CD4-positive, alpha-beta memory T cell (primary cell): ENCODE data around the gene LRRC75B. TPM values are rescaled to one million over a fixed set of nuclear protein-coding genes. Genes with fewer than 3 reads are reported as not detected.
A peak's percentile ranks its signal among the peaks of the same experiment; 100 is the strongest.
"Not testable (repeated sequence)": the region's sequence is repeated elsewhere in the genome, so short reads cannot be mapped to it uniquely, and the experiment has no call there.

Experiments
- CTCF ChIA-PET: fragments of 350-600 bp; sonication (Branson Sonifier 250); formaldehyde crosslinking; loops from one replicate; lab custom pipeline; 2021; ENCODE audit warnings: inconsistent platforms; ENCODE audit not compliant: partially characterized antibody; lab: Charles Lee
- POLR2A ChIA-PET: fragments of 350-600 bp; sonication (Branson Sonifier 250); formaldehyde crosslinking; loops from one replicate; lab custom pipeline; 2021; ENCODE audit not compliant: partially characterized antibody; lab: Charles Lee
- DNase-seq, 5 donors: peaks; one replicate each; pipeline versions ENCODE4 v3.0.0 to v3.0.0-alpha.2; 2020 to 2022; ENCODE audit warnings: mixed read lengths in 1 of 5
- H3K27ac ChIP-seq: one replicate; pipeline ENCODE4 v1.7.0; 2013; ENCODE audit warnings: low read depth, low read length
- H3K27me3 ChIP-seq: 2 replicates; pipeline ENCODE4 v1.7.0; 2013; ENCODE audit warnings: mild to moderate bottlenecking, low read length, moderate library complexity; ENCODE audit not compliant: insufficient read depth
- H3K36me3 ChIP-seq: 2 replicates; pipeline ENCODE4 v1.7.0; 2013; ENCODE audit warnings: mild to moderate bottlenecking, low read length, moderate library complexity; ENCODE audit not compliant: insufficient read depth
- H3K4me1 ChIP-seq: 2 replicates; pipeline ENCODE4 v1.7.0; 2013; ENCODE audit warnings: mild to moderate bottlenecking, low read length, moderate library complexity; ENCODE audit not compliant: insufficient read depth
- H3K4me3 ChIP-seq, 2 donors: one replicate each; pipeline ENCODE4 v1.7.0; 2013; ENCODE audit warnings: low read length in 2 of 2, mild to moderate bottlenecking in 1 of 2
- H3K9me3 ChIP-seq, 2 donors: one replicate each; pipeline ENCODE4 v1.7.0; 2013; ENCODE audit warnings: low read length in 2 of 2, control low read depth in 1 of 2; ENCODE audit not compliant: control insufficient read depth in 1 of 2
- H3K27ac Mint-ChIP-seq, 7 donors: one replicate each; pipeline ENCODE4 v1.8.0; 2020 to 2021; ENCODE audit warnings: mixed read lengths in 7 of 7, mild to moderate bottlenecking in 6 of 7, inconsistent platforms in 3 of 7, moderate library complexity in 3 of 7
- H3K27me3 Mint-ChIP-seq, 2 donors: one replicate each; pipeline ENCODE4 v1.8.0; 2020 to 2021; ENCODE audit warnings: mixed read lengths in 2 of 2
- H3K36me3 Mint-ChIP-seq, 2 donors: one replicate each; pipeline ENCODE4 v1.8.0; 2020 to 2021; ENCODE audit warnings: mixed read lengths in 2 of 2, inconsistent platforms in 1 of 2, mild to moderate bottlenecking in 1 of 2
- H3K4me1 Mint-ChIP-seq, 4 donors: one replicate each; pipeline ENCODE4 v1.8.0; 2020 to 2021; ENCODE audit warnings: mixed read lengths in 4 of 4, mild to moderate bottlenecking in 1 of 4
- H3K4me3 Mint-ChIP-seq, 8 donors: one replicate each; pipeline ENCODE4 v1.8.0; 2020 to 2021; ENCODE audit warnings: mixed read lengths in 8 of 8, mild to moderate bottlenecking in 7 of 8, moderate library complexity in 6 of 8, inconsistent platforms in 3 of 8
- H3K9me3 Mint-ChIP-seq, 8 donors: one replicate each; pipeline ENCODE4 v1.8.0; 2020 to 2021; ENCODE audit warnings: mixed read lengths in 8 of 8, mild to moderate bottlenecking in 5 of 8, inconsistent platforms in 3 of 8, moderate library complexity in 1 of 8
- intact Hi-C: fragments of 100-400 bp; cut with micrococcal nuclease; formaldehyde crosslinking; loops from one replicate; pipeline ENCODE4 v1.15.1; 2023
- polyA plus RNA-seq, 2 donors: library from polyadenylated mRNA; unstranded; fragments of 300-500 nt; fragmentation: Illumina TruSeq; gene quantifications; one replicate each; pipeline ENCODE4 v1.2.3, GENCODE V29; 2021
- total RNA-seq, 2 experiments: library from RNA; stranded (reverse); gene quantifications; one replicate each; pipeline ENCODE4 v1.2.3, GENCODE V29; 2021

The LRRC75B gene
- total and polyA plus RNA-seq, 4 experiments from 2014 or later, result 0.19 to 0.40 TPM; not detected in 2

- no peaks in the 10 kb centered on the region for H3K9me3 ChIP-seq
- H3K9me3 Mint-ChIP-seq, result no peaks in the 10 kb centered on the region
- H3K27me3 ChIP-seq, result no peaks in the 10 kb centered on the region
- intact Hi-C loops, result loop anchor here (5.0 to 10.0 kb wide), 3 partner anchors 48 to 1415 kb away; partner anchors contain the start of genes MIF, RAB36 and RSPH14
- peaks cover 22 to 66% of the 10 kb centered on the region in 2 donors for H3K36me3 Mint-ChIP-seq
- CTCF ChIA-PET, result no interaction called here
- no peak overlapping the region for H3K4me3 ChIP-seq
- H3K27ac ChIP-seq, result no peak overlapping the region
- POLR2A ChIA-PET, result no interaction called here
- H3K4me1 Mint-ChIP-seq, result peaks cover 42 to 78% (median 57%) of the 10 kb centered on the region in 4 donors
- H3K4me1 ChIP-seq, result peaks cover 56% of the 10 kb centered on the region
- H3K4me3 Mint-ChIP-seq, result peak overlapping the region in 1 of 8 donors; percentile 36
- no peaks in the 10 kb centered on the region for H3K27me3 Mint-ChIP-seq
- H3K36me3 ChIP-seq, result peaks cover 33% of the 10 kb centered on the region
- H3K27ac Mint-ChIP-seq, result peak overlapping the region in 1 of 7 donors; percentile 95
- DNase-seq, result no peak
Observed at GRCh38 chr22:24559471-24559870, 33.4 kb downstream of the LRRC75B start.

- Histone ChIP-seq H3K36me3 (peaks cover 26% of the 10 kb centered on the region), H3K4me1 (peaks cover 52% of the 10 kb centered on the region), H3K27ac (peak within 1 kb of the TSS; percentile 87), H3K27me3 (no peaks in the 10 kb centered on the region), H3K9me3 (no peaks in the 10 kb centered on the region), H3K4me3 (peak within 1 kb of the TSS; percentile 76 to 100)
- Mint-ChIP-seq H3K27me3 (no peaks in the 10 kb centered on the region), H3K9me3 (no peaks in the 10 kb centered on the region), H3K4me3 (peak within 1 kb of the TSS; percentile 97 to 99 (median 98)), H3K4me1 (peaks cover 48 to 72% (median 59%) of the 10 kb centered on the region in 4 donors), H3K36me3 (peaks cover 15 to 55% of the 10 kb centered on the region in 2 donors), H3K27ac (peak within 1 kb of the TSS; percentile 95 to 99 (median 99))
- ChIA-PET CTCF (interaction anchor here (1.1 kb wide), 1 partner anchor 248 kb away, joined by 3 read pairs; no protein-coding TSS in a partner anchor), POLR2A (interaction anchor here (0.6 to 3.2 kb wide), 18 partner anchors 11 to 1486 kb away, joined by 3 to 25 read pairs (median 3); partner anchors contain the start of genes ADORA2A, GNAZ, MIF and SLC2A11)
- DNase-seq, result peak; percentile 96 to 100 (median 98)
- intact Hi-C loops, result loop anchor here (1.0 to 10.0 kb wide), 5 partner anchors 52 to 1411 kb away; partner anchors contain the start of genes MIF, RAB36 and RSPH14
Observed at GRCh38 chr22:24555165-24556039, 37.5 kb downstream of the LRRC75B start, which contains the start of gene SNRPD3. Gene SNRPD3, plus strand, starts transcription at chr22:24555999. Its CDS starts 1,676 bp downstream, at chr22:24557675.

DNA sequence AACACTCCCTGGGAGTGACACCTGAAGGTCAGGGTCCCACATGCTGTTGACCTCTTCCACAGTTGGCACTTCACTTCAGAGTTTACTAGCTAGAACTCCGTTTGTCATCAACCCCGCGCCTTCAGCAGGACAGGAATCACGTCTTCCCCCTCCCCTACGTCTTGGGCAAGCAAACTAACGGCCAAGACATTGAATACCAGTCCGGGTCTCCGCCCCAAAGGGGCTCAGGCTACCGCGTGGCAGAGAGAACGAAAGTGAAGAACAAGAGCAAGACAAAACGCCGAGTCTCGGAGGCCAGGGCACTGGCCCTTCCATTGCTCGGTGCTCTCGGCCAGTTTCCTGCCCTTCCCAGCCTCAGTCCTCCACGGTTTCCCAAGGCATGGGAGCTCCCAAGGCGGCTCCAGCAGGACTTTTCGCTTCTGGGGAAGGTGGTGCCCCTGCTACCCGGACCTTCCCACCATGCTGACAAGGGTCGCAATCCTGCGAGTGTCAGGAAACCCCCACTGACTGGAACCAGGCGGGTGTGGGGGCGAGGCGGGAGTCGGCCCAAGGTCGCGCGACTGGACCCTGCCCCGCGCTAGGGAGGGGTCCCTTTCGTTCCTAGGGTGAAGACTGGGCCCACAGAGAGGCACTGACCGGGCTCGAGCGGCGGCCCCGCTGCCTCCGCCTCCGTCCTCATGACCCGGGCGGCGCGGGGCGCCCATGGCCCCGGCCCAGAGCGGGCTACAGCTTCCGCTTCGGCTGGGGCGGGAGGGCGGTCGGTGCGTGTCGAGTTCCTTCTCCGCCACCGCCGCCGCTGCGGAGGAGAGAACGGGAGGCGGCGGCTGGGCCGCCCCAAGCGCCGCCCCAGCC lies 38.3 kb downstream of the LRRC75B start, which contains the start of gene GUCD1:
Gene GUCD1, minus strand, starts transcription at position 826 of the 852 bp plus-strand sequence. Its CDS starts 147 bp downstream, at position 679.
- peak within 1 kb of the TSS; percentile 87 for H3K27ac ChIP-seq
- intact Hi-C loops, result loop anchor here (1.0 to 10.0 kb wide), 4 partner anchors 53 to 1410 kb away; partner anchors contain the start of genes MIF, RAB36 and RSPH14
- H3K36me3 Mint-ChIP-seq, result peaks cover 15 to 53% of the 10 kb centered on the region in 2 donors
- DNase-seq, result peak in 2 of 5 donors; percentile 30 to 48
- H3K4me1 Mint-ChIP-seq, result peaks cover 46 to 75% (median 56%) of the 10 kb centered on the region in 4 donors
- H3K4me3 Mint-ChIP-seq, result peak within 1 kb of the TSS; percentile 97 to 99 (median 98)
- H3K9me3 ChIP-seq, result no peaks in the 10 kb centered on the region
- H3K36me3 ChIP-seq, result peaks cover 28% of the 10 kb centered on the region
- CTCF ChIA-PET, result no interaction called here
- H3K27ac Mint-ChIP-seq, result peak within 1 kb of the TSS; percentile 95 to 99 (median 99)
- H3K27me3 Mint-ChIP-seq, result no peaks in the 10 kb centered on the region
- peak within 1 kb of the TSS; percentile 76 to 100 for H3K4me3 ChIP-seq
- H3K4me1 ChIP-seq, result peaks cover 50% of the 10 kb centered on the region
- no peaks in the 10 kb centered on the region for H3K9me3 Mint-ChIP-seq
- no peaks in the 10 kb centered on the region for H3K27me3 ChIP-seq
- POLR2A ChIA-PET, result interaction anchor here (0.6 to 3.2 kb wide), 16 partner anchors 10 to 1485 kb away, joined by 3 to 25 read pairs (median 3); partner anchors contain the start of genes ADORA2A, GNAZ, MIF and SLC2A11

- H3K36me3 ChIP-seq, result peaks cover 24% of the 10 kb centered on the region
- intact Hi-C loops, result loop anchor here (10.0 kb wide), 2 partner anchors 659 to 1409 kb away; partner anchors contain the start of genes MIF, RAB36 and RSPH14
- ChIA-PET POLR2A (interaction anchor here (3.2 kb wide), 1 partner anchor 127 kb away, joined by 25 read pairs; the partner anchor contains the start of gene ADORA2A), CTCF (no interaction called here)
- peaks cover 42% of the 10 kb centered on the region for H3K4me1 ChIP-seq
- peak overlapping the region; percentile 87 for H3K27ac ChIP-seq
- no peaks in the 10 kb centered on the region for H3K27me3 Mint-ChIP-seq
- H3K9me3 Mint-ChIP-seq, result no peaks in the 10 kb centered on the region
- peak overlapping the region; percentile 84 to 98 (median 95) for H3K27ac Mint-ChIP-seq
- DNase-seq, result peak in 1 of 5 donors; percentile 9
- H3K9me3 ChIP-seq, result no peaks in the 10 kb centered on the region
- H3K4me1 Mint-ChIP-seq, result peaks cover 38 to 67% (median 51%) of the 10 kb centered on the region in 4 donors
- peak overlapping the region; percentile 92 to 99 (median 96) for H3K4me3 Mint-ChIP-seq
- peaks cover 14 to 49% of the 10 kb centered on the region in 2 donors for H3K36me3 Mint-ChIP-seq
- H3K4me3 ChIP-seq, result peak overlapping the region in 1 of 2 donors; percentile 100
- no peaks in the 10 kb centered on the region for H3K27me3 ChIP-seq
Observed at GRCh38 chr22:24553597-24554312, 39.1 kb downstream of the LRRC75B start.

DNA sequence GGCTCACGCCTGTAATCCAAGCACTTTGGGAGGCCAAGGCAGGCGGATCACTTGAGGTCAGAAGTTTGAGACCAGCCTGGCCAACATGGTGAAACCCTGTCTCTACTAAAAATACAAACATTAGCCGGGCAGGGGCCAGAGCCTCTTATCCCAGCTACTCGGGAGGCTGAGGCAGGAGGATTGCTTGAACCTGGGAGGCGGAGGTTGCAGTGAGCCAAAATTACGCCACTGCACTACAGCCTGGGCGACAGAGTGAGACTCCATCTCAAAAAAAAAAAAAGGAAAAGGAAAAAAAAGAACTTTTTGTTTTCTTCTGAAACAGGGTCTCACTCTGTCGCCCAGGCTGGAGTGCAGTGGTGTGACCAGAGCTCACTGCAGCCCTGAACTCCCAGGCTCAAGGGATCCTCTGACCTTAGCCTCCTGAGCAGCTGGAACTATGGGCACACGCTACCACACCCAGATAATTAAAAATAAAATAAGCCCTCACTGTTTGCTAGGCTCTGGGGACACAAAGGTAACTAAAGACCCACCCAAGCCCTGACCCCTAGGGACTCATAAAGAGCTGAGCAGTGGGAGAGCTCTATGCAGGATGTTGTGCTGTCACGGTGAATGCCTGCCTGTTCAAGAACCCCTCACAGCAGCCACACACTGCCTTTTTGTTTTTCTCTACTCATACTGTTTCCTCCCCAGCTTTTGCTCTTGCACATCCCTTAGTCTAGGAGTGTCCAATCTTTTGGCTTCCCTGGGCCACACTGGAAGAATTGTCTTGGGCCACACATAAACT lies 40.2 kb downstream of the LRRC75B start:
- peak overlapping the region; percentile 13 to 84 (median 57) for H3K27ac Mint-ChIP-seq
- CTCF ChIA-PET, H3K9me3 ChIP-seq, H3K27me3 ChIP-seq, DNase-seq, H3K9me3 Mint-ChIP-seq, H3K27me3 Mint-ChIP-seq, H3K27ac ChIP-seq, H3K4me3 ChIP-seq, POLR2A ChIA-PET: not testable (repeated sequence)
- peaks cover 4 to 48% of the 10 kb centered on the region in 2 donors for H3K36me3 Mint-ChIP-seq
- intact Hi-C loops, result loop anchor here (10.0 kb wide), 2 partner anchors 658 to 1408 kb away; partner anchors contain the start of genes MIF, RAB36 and RSPH14
- peaks cover 31% of the 10 kb centered on the region for H3K4me1 ChIP-seq
- peaks cover 27 to 56% (median 41%) of the 10 kb centered on the region in 4 donors for H3K4me1 Mint-ChIP-seq
- peak overlapping the region in 3 of 8 donors; percentile 57 to 95 (median 95) for H3K4me3 Mint-ChIP-seq
- H3K36me3 ChIP-seq, result peaks cover 18% of the 10 kb centered on the region
